ENCODE measurements around the gene C1QL3.
A peak's percentile ranks its signal among the peaks of the same experiment; 100 is the strongest.

The C1QL3 gene

DNA sequence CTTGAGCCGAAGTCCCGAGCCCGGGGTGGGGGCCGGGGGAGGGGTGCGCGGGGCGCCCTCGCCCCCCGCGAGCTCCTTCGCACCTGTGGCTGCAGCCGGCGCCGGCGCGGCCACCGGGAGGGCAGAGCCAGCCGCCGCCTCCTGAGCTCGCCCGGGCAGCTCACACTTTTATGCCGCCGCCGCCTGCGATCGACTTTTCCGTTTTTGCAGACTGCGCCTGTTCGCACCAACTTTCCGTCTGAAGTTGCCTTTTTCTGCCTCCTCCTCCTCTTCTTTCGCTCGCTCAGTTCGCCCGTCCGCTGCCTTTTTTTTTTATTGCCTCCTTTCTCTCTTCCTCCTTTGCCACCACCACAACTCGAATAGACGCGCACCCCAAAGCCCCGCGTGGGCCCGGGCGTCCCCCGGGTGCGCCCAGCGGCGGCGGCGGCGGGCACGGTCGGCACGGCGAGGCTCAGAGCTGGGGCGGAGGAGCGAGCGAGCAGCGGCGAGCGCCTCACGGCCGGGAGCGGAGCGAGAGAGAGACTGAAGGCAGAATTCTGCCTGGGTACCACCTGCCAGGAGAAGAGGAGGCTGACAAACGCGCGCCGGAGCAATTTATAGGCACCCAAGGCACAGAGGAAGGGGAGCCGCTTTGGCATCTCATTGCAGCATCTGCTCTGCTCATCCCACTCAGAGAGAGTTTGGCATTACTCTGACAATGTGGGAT lies at the start of gene C1QL3:
Gene C1QL3, minus strand, starts transcription at position 569 of the 706 bp plus-strand sequence. CDS start 814 bp downstream, outside the sequence.
- peak; percentile 20 for DNase-seq (ENCODE audit: low spot score)
- Mint-ChIP-seq H3K9me3 (no peaks in the 10 kb centered on the region), H3K27ac (no peak within 1 kb of the TSS), H3K4me1 (ENCODE audit: low read depth) (peaks cover 2% of the 10 kb centered on the region), H3K4me3 (peak within 1 kb of the TSS; percentile 83), H3K36me3 (ENCODE audit: low read depth) (no peaks in the 10 kb centered on the region), H3K27me3 (ENCODE audit: low read depth) (peaks cover 42% of the 10 kb centered on the region)

DNA sequence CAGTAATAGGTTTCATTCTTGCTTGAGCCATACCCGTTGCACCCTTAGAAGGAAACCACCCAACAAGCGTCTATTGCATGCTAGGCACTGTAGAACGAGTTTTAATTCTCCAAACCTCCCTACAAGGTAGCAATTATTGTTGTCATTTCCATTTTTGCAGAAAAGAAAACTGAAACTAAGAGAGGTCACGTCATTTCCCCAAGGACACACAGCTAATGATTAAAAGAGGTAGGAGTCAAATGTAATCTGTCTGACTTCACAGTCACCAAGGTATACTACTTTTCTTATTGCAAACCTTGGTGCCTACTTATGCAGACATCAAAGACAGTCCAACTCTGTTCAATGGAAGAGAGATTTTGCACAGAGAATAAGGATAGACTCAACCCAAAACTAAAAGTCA lies 49.1 kb upstream of the C1QL3 start:
- no peaks in the 10 kb centered on the region for H3K9me3 Mint-ChIP-seq
- no peak overlapping the region for H3K4me3 Mint-ChIP-seq
- no peak for DNase-seq (ENCODE audit: low spot score)
- H3K27ac Mint-ChIP-seq, result no peak overlapping the region
- H3K36me3 Mint-ChIP-seq (ENCODE audit: low read depth), result no peaks in the 10 kb centered on the region
- H3K4me1 Mint-ChIP-seq (ENCODE audit: low read depth), result peaks cover 6% of the 10 kb centered on the region
- peaks cover 2% of the 10 kb centered on the region for H3K27me3 Mint-ChIP-seq (ENCODE audit: low read depth)

DNA sequence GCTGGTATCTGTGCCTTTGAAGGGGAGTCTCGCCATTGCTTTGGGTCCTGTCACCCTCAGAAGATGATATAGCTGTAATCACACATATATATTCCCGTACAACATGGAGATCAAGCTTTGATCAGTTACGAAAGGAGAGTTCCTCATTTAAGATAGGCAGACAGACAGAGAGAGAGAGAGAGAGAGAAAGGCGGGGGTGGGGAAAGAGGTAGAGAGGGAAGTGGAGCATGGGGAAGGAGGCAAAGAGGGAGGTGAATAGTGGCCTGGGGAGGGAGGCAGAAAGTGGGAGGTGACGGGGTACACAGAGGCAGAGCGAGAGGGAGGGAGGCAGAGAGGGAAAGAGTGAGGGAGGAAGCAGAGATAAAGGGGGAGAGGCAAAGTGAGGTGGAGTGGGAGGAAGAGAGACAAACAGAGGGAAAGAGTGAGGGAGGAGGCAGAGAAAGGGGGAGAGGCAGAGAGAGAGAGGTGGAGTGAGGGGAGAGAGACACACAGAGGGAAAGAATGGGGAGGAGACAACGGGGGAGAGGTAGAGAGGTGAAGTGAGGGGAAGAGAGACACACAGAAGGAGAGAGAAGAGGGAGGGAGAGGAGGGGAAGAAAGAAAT lies 44.6 kb upstream of the C1QL3 start:
- no peaks in the 10 kb centered on the region for H3K9me3 Mint-ChIP-seq
- DNase-seq (ENCODE audit: low spot score), result no peak
- H3K27ac Mint-ChIP-seq, result no peak overlapping the region
- peak overlapping the region; percentile 36 for H3K4me3 Mint-ChIP-seq
- no peaks in the 10 kb centered on the region for H3K36me3 Mint-ChIP-seq (ENCODE audit: low read depth)
- peaks cover 7% of the 10 kb centered on the region for H3K4me1 Mint-ChIP-seq (ENCODE audit: low read depth)
- H3K27me3 Mint-ChIP-seq (ENCODE audit: low read depth), result no peaks in the 10 kb centered on the region

DNA sequence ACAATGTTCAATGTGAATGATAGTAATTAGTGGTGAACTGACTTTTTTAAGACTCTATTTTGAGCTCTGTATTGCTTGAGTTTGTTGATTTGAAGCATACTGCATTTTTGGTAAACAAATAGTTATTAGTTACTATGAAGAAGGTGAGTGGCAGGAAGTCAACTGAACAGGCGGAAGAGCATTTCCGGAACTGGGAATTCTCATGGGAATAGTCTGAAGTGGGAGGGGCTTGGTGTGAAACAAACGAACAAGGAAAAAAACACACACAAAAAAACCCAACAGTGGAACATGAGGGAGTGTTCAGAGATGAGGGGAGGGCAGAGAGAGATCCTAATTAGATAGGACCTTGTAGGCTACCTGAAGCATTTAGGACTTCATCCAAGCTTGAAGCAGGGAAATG lies 43.9 kb upstream of the C1QL3 start:
- no peaks in the 10 kb centered on the region for H3K9me3 Mint-ChIP-seq
- no peaks in the 10 kb centered on the region for H3K27me3 Mint-ChIP-seq (ENCODE audit: low read depth)
- H3K27ac Mint-ChIP-seq, result no peak overlapping the region
- no peaks in the 10 kb centered on the region for H3K36me3 Mint-ChIP-seq (ENCODE audit: low read depth)
- DNase-seq (ENCODE audit: low spot score), result no peak
- peaks cover 7% of the 10 kb centered on the region for H3K4me1 Mint-ChIP-seq (ENCODE audit: low read depth)
- no peak overlapping the region for H3K4me3 Mint-ChIP-seq

DNA sequence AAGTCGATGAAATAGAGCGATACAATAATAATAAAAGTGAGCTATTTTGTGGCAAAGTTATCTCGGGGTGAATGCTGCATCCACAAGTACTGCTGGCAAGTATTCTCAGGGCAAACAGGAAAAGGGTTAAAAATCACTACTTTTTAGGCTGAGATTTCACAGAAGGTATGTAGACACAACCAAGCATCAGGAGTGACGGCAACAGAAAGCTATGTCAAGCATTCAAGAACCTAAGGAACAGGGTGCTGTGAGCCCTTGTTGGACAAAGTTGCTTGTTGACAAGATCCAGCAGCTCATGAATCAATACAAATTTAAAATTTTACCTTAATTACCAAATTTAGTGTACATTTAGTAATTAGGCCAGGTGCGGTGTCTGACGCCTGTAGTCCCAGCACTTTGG lies 41.2 kb upstream of the C1QL3 start:
- H3K4me3 Mint-ChIP-seq, result no peak overlapping the region
- H3K27ac Mint-ChIP-seq, result no peak overlapping the region
- no peak for DNase-seq (ENCODE audit: low spot score)
- H3K9me3 Mint-ChIP-seq, result no peaks in the 10 kb centered on the region
- peaks cover 5% of the 10 kb centered on the region for H3K27me3 Mint-ChIP-seq (ENCODE audit: low read depth)
- H3K4me1 Mint-ChIP-seq (ENCODE audit: low read depth), result peaks cover 6% of the 10 kb centered on the region
- H3K36me3 Mint-ChIP-seq (ENCODE audit: low read depth), result no peaks in the 10 kb centered on the region

DNA sequence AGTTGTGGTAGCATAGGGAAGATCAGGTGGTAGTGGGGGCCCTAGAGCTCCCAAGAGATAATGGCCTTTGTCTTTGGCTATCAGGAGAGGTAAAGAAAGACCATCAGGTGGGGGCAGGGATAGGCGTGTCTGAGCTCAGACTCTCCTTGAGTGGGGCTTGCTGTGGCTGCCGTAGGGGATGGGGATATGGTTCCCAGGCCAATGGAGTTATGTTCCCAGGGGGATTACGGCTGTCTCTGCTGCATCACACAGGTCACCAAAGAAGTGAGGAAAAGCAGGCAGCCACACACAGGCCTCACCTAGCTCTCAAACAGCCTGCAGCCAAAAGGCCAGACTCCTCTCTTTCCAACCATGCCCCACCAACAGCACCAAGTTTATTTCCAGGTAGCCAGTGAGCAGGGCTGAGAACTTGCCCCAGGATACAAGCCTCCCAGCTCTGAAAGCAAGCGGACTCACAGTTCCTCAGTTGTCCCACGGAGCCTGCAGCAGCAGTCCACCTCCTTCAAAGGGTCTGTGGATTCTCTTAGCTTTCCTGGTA lies 37.6 kb upstream of the C1QL3 start:
- DNase-seq (ENCODE audit: low spot score), result no peak
- Mint-ChIP-seq H3K9me3 (no peaks in the 10 kb centered on the region), H3K36me3 (ENCODE audit: low read depth) (no peaks in the 10 kb centered on the region), H3K27ac (no peak overlapping the region), H3K4me3 (no peak overlapping the region), H3K4me1 (ENCODE audit: low read depth) (no peaks in the 10 kb centered on the region), H3K27me3 (ENCODE audit: low read depth) (peaks cover 10% of the 10 kb centered on the region)

DNA sequence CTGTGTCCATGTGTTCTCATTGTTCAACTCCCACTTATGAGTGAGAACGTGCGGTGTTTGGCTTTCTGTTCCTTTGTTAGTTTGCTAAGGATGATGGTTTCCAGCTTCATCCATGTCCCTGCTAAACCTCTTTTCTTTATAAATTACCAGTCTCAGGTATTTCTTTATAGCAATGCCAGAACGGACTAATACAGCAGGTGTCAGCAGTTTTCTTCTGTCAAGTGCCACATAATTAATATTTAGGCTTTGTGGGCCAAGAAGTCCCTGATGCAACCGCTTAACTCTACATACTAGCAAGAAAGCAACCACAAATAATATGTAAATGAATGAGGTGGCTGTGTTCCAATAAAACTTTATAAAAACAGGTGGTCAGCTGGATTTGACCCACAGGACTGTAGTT lies 26.3 kb upstream of the C1QL3 start:
- no peak for DNase-seq (ENCODE audit: low spot score)
- no peak overlapping the region for H3K27ac Mint-ChIP-seq

DNA sequence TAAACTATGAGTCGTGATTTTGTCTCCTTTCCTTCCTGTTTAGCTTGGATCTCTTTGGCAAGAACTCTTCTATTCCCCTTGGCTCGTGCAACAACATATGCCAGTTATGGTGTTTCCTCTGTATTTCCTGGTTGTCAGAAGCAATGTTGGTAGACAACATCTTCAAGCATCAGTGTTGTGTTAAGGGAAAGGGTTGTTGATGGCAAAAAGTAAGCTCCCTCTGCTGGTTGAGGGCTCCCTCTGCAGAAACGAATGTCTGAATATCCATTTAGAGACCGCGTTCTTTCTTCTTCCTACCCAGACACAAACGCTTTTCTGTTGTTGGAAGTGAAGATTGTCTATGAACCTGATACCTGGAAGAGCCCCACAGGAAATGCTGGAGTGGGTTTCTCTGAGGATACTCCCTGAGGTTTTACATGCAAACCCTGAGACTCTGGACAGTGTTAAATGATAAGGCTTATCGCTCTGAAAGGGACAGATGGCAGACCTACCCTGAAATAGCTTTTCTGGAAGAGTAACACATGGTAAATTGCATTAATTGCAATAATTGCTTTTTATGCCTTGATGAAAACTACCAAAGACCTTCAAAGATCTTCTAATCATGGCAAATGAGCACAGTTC lies 23.5 kb upstream of the C1QL3 start:
- no peaks in the 10 kb centered on the region for H3K36me3 Mint-ChIP-seq (ENCODE audit: low read depth)

More for the DNA sequence above, 26.3 kb upstream of the C1QL3 start:
- Mint-ChIP-seq H3K36me3 (ENCODE audit: low read depth) (no peaks in the 10 kb centered on the region), H3K4me1 (ENCODE audit: low read depth) (peaks cover 1% of the 10 kb centered on the region), H3K27me3 (ENCODE audit: low read depth) (peaks cover 4% of the 10 kb centered on the region), H3K9me3 (no peaks in the 10 kb centered on the region), H3K4me3 (no peak overlapping the region)

DNA sequence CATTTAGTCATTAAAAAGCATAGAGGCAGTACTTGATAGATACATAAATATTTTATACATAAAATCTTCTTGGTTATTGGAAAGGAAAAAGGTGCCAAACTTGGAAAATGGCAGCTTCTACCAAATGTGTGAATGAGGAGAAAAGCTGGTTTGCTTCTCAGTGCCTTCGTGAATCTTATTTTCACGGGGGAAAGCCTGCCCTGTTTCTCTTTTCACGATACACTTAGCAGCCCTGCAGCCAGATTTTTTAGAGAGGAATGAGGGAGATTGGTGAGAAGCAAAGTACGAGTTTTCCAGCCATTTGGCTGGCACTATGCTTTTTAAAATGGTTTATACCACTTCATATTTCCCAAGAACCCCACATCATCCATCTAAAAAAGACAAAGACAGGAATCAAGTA lies 22.9 kb upstream of the C1QL3 start:
- no peaks in the 10 kb centered on the region for H3K36me3 Mint-ChIP-seq (ENCODE audit: low read depth)
- DNase-seq (ENCODE audit: low spot score), result no peak
- H3K4me1 Mint-ChIP-seq (ENCODE audit: low read depth), result peaks cover 1% of the 10 kb centered on the region
- H3K9me3 Mint-ChIP-seq, result no peaks in the 10 kb centered on the region
- H3K4me3 Mint-ChIP-seq, result no peak overlapping the region
- peaks cover 4% of the 10 kb centered on the region for H3K27me3 Mint-ChIP-seq (ENCODE audit: low read depth)
- H3K27ac Mint-ChIP-seq, result no peak overlapping the region

More for the DNA sequence above, 23.5 kb upstream of the C1QL3 start:
- no peaks in the 10 kb centered on the region for H3K9me3 Mint-ChIP-seq
- H3K4me3 Mint-ChIP-seq, result no peak overlapping the region
- peaks cover 1% of the 10 kb centered on the region for H3K4me1 Mint-ChIP-seq (ENCODE audit: low read depth)
- no peak overlapping the region for H3K27ac Mint-ChIP-seq
- peaks cover 4% of the 10 kb centered on the region for H3K27me3 Mint-ChIP-seq (ENCODE audit: low read depth)
- no peak for DNase-seq (ENCODE audit: low spot score)

DNA sequence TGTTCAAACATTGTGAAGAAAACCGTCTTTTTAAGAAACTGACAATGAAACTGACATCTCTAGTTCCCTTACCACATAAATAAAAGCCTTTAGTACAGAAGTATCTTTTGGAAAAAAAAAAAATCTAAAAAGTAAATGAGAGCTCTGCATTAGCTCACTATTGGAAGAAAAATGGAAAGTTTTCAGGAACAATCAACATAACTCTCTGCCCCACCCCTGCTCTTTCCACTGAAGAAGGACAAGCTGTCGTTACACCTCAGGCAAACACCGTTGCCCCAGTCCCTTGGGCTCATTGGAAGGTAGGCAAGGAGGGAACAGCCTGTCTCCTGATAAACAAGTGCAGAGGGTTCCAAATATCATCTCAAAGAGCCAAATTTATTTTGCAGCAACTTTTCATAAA lies 22.4 kb upstream of the C1QL3 start:
- Mint-ChIP-seq H3K36me3 (ENCODE audit: low read depth) (no peaks in the 10 kb centered on the region), H3K4me3 (no peak overlapping the region), H3K9me3 (no peaks in the 10 kb centered on the region), H3K4me1 (ENCODE audit: low read depth) (peaks cover 1% of the 10 kb centered on the region), H3K27me3 (ENCODE audit: low read depth) (peaks cover 4% of the 10 kb centered on the region), H3K27ac (no peak overlapping the region)
- no peak for DNase-seq (ENCODE audit: low spot score)

DNA sequence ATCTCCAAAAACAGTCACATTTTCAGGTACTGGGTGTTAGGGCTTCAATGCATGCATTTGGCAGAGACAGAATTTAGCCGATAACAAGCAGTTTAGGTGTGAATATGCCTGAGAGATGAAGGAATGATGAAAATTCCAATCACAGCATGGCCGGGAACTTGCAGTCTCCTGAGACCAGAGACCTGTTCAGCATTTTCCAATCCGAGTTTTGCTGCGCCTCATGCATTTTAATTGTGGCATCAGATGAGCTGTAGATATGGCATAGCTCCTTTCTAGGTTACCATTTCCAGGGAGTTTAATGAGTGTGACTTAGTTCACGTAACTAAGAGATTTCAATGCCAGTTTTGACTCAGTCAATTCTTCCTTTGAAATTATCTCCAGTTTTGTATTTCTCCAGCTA lies 14.5 kb upstream of the C1QL3 start:
- Mint-ChIP-seq H3K27me3 (ENCODE audit: low read depth) (no peaks in the 10 kb centered on the region), H3K4me1 (ENCODE audit: low read depth) (peaks cover 3% of the 10 kb centered on the region), H3K4me3 (no peak overlapping the region), H3K36me3 (ENCODE audit: low read depth) (no peaks in the 10 kb centered on the region), H3K9me3 (no peaks in the 10 kb centered on the region), H3K27ac (no peak overlapping the region)
- no peak for DNase-seq (ENCODE audit: low spot score)

DNA sequence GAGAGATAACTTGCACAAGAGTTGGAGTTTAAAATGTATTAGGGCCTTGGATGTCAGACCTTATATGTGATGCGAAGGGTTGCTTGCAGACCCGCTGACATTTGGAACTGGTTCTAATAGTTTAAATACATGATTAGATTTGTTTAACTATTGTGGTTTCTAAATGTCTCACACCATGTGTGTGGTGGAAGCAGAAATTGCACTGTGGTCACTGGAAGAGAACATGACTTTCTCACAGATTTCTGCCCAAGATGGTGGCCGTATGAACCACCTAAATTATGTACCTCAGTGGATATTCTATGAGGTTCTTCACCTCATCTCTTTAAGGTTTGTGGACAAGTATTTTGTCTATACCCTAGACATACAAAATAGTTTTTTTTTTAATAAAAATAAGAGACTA lies 8.2 kb upstream of the C1QL3 start:
- no peak for DNase-seq (ENCODE audit: low spot score)
- H3K4me1 Mint-ChIP-seq (ENCODE audit: low read depth), result peaks cover 3% of the 10 kb centered on the region
- H3K27me3 Mint-ChIP-seq (ENCODE audit: low read depth), result peaks cover 7% of the 10 kb centered on the region
- no peaks in the 10 kb centered on the region for H3K9me3 Mint-ChIP-seq
- H3K27ac Mint-ChIP-seq, result no peak overlapping the region
- no peaks in the 10 kb centered on the region for H3K36me3 Mint-ChIP-seq (ENCODE audit: low read depth)
- no peak overlapping the region for H3K4me3 Mint-ChIP-seq

DNA sequence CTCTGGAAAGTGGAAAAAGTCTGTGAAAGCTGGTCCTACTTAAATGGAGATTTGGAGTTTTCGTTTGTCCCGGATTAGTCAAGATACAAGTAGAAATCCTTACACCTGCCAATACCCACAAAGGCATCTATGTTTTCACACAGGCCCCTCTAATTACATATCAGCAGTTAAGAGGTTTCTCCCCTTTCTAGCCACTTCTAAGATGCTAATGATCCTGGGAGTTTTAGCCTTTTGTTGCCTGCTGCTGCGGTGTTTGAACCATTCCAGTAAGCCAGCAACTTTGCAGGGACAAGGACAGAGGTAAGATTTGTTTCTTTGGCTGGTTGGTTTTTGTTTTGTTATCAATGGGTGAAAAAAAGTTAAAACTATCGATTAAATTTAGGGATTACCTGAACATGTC lies 5.8 kb upstream of the C1QL3 start:
- Mint-ChIP-seq H3K4me3 (no peak overlapping the region), H3K9me3 (no peaks in the 10 kb centered on the region), H3K27me3 (ENCODE audit: low read depth) (peaks cover 25% of the 10 kb centered on the region), H3K4me1 (ENCODE audit: low read depth) (no peaks in the 10 kb centered on the region), H3K36me3 (ENCODE audit: low read depth) (no peaks in the 10 kb centered on the region), H3K27ac (no peak overlapping the region)
- DNase-seq (ENCODE audit: low spot score), result no peak

DNA sequence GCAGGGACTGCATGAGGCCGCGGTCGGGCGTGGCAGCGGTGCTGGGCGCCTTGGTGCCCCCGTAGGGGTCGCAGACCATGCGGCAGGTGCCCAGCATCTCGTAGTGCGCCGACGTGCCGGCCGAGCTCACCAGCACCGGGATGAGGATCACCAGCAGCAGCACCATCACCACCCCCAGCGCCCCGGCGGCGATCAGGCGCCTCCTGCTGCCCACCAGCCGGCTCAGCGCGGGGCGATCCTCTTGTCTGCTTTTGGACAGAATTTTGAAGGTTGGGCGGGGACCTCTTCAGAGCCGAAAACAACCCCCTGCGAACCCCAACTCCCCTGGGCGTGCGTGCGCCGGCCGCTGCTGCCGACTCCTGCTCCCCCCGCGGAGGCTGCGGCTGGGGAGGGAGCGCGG lies 779 bp downstream of the C1QL3 start:
- H3K4me3 Mint-ChIP-seq, result peak overlapping the region; percentile 38
- H3K36me3 Mint-ChIP-seq (ENCODE audit: low read depth), result no peaks in the 10 kb centered on the region

More for the DNA sequence above, 779 bp downstream of the C1QL3 start:
- Mint-ChIP-seq H3K4me1 (ENCODE audit: low read depth) (peaks cover 2% of the 10 kb centered on the region), H3K9me3 (no peaks in the 10 kb centered on the region), H3K27ac (no peak overlapping the region), H3K27me3 (ENCODE audit: low read depth) (peaks cover 42% of the 10 kb centered on the region)
- DNase-seq (ENCODE audit: low spot score), result peak; percentile 13

Measured in T-helper 2 cell treated with Interferon-gamma antibody and Interleukin-4, amounts not matched to agents 5 μg/mL and 100 μg/mL, for 36 hours (primary cell).